HG02571 (cell line): ENCODE measurements around the gene CFAP73.
A peak's percentile ranks its signal among the peaks of the same experiment; 100 is the strongest.

Experiments
- ATAC-seq: cut with Tn5 transposase; IDR thresholded peaks from one replicate; pipeline ENCODE4 v1.9.1; 2021; ENCODE audit warnings: mild to moderate bottlenecking, moderate library complexity; ENCODE audit not compliant: unreplicated experiment

CFAP73 gene

DNA sequence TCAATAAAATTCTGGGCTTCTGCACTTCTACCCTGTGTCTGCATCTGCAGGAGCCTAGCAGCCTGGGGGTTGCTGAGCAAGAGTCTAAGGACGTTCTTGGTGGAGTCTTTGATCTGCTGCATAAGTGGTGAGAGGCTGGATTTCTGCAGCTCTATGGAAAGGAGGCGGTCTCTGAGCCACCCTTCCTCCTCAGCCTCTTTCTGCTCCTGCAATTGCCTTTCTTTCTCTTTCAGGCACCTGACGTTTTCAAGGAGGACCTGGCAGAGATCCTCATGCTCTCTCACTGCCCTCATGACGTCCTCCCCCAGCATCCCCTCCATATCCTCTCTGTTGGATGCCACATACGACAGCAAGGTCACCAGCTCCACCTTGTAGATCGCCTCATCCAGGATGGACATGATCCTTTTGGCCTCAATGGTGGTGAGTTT, 58.1 kb downstream of the CFAP73 start:
- no peak for ATAC-seq

DNA sequence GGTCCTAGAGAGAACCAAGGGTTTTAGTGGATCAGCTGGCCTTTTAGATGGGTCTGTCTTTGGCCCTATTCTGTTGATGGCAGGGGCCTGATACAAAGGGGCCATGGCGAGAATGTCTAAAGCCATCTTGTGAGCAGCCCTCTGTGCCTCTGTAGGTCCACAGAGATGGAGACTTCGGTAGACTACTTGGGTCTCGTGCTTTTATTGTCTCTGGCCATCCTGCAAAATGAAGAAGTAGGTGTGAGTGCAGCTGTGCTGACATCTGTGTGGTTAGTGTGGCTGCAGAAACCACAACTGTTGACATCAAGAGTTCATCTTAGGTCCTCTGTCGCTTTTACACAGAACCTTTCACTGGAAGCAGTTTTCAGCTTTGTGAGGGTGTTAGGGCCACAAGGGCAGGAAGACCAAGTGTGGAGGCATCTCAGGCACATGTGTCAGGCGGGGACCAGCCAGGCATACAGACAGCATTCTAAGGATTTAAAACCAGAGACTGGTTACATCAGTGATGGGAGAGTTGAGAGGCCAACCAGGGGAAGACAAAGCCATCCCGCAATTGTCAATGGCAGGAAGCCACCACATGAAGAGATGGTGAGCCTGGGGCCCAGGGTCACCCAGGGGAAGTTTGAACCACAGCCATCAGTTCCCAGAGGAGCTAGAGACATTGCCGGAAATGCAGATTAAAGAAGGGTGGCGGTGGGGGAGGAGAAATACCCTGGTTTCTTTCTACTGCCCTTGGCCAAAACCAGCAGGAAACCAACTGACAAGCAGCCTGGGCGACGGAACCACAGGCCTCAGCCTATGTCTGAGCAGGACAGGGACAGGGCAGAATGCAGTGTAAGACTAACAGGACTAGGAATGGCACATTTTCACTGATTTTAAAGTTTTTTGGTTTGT, 58.8 kb downstream of the CFAP73 start:
- ATAC-seq: peak; percentile 79
